NCI-H2107 (cell line): ENCODE measurements around the gene CXCL14.

Source experiments
- DNase-seq: peaks from one replicate; lab custom pipeline; 2025; lab: John Stamatoyannopoulos, UW

CXCL14 gene

DNA sequence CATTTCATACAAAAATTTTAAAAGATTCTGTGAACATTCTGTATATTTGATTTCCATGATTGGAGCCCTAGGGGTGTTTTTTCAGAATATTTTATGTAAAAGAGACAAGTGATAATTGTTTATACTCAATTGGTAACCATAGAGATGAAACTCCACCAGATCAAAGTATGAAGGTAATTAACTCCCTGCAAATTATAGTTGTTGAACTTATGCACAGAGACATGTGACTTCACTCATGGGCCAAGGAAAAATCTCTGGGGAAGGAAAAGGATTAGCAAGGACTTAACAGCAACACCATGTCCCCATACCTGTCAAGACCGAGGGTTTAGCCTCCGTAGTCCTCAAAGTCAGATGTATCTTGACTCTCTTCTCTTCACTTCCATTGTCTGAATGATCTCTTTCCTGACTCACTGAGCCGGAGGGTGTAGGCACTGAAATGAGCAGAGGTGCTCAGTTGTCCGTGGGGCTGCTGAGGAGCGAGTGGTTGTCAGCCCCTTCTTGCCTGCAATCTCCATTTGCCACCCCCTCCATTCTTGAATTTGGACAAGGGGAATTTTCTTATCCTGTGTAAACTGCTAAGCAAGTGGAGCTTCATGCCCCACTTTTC is 17.5 kb upstream of the CXCL14 start:
- DNase-seq = no peak

DNA sequence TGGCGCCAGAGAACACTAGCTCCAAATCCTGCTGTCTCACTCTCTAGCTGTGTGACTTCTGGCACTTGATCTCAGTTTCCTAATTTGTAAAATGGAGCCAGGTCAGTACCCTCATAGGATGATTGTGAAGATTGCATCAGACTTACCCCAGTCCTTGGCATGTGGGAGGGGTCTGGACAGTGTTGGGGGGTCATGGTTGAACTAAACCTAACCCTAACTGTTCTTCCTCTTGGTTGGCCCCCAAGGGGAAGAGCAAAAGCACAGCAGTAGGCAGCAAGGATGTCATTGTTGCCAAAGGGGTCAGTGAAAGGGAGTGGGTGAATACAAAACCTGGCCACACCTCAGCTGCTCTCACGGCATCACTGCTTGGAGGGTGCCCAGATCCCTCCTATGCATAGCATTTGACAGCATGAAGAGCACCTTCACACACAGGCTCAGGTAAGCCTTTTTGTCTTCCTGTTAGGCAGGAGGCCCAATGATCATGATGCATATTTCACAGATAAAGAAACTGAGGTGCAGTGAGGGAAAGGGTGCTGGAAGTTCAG is 15.7 kb upstream of the CXCL14 start:
- no peak for DNase-seq

DNA sequence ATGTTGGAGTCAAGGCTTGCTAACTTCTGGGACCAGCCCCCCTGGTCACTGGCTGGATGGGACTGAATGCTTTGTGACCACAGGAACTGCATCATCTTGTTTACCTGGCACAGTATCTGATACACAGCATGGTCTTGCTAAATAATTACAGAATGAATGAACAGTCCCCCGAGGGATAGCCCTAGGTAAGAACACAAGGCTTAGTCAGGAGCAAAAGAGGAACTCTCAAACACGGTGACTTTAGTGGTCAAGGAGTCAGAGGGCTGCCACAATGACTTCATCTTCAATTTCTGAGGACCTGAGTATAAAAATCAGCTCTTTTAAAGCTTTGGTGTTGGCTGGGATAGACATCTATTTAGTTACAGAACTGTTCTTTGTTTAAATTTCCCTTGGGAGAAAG is 15.1 kb upstream of the CXCL14 start:
- no peak for DNase-seq

DNA sequence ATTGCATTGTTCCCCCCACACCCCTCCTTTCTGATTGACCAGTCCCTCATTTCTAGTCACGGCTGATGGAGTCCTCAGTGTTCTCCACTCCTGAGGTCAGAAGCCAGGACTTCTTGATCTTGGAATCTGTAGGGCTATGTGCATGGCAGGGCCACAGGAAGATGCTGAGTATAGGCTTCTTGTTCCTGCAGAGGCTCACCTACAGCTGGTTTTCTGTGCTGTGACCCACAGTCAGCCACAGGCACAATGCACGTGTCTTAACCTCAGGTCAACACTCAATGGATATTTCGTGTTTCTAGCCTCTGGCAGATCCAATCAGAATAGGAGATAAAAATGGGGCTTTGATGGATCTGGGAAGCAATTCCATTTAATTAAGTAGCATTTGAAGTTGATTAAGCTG is 14.3 kb upstream of the CXCL14 start:
- DNase-seq = no peak

DNA sequence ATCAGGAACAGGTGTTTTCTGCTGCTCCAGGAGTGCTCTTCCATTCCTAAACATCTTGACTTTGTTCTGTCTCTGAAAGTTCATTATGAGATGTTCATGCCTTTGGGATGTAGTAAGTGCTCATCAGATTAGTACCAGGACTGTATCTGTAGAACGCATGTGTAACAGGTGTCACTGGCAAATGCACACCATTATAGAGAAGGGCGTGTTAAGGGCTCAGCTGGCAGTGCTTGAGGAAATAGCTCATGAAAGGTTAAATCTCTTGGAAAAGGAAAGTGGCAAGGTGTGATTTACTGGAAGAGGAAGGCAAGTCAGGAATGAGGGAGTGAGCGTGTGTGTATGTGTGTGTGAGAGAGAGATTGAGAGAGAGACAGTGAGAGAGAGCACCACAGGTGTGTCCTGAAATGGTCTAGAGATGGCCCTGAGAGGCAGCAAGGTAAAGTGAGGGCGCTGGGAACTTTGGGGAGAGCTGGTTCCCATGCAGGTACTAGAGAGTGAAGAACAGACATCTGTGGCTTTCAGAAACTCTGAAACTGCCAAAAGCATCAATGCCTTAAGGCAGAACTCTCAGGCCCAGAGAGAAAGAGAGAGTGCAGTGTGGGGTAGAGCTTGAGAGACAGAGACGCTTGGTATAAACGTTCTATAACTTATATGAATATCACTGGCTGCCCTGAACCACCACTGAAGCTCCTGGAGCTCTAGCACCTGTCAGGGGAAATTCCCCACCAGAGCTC is 13.7 kb upstream of the CXCL14 start:
- DNase-seq = no peak

DNA sequence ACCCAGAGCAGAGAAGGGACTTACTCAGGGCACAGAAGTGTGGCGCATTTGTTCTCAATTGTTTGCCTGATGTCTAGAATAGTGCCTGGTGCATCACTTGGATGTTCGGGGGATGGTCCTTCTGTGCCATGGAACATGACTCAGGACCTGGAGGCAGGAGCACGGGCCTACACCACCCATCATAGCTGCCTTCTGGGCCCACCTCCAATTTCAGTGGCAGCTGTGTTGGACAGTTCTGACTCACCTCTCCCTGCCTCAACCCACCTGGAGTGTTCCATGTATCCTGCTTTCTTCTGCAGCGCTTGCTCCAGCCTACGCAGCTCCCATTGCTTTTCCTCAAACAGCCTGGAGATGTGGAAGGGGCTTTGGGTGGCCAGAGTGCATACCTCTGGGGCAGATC is 12.5 kb upstream of the CXCL14 start:
- no peak for DNase-seq

DNA sequence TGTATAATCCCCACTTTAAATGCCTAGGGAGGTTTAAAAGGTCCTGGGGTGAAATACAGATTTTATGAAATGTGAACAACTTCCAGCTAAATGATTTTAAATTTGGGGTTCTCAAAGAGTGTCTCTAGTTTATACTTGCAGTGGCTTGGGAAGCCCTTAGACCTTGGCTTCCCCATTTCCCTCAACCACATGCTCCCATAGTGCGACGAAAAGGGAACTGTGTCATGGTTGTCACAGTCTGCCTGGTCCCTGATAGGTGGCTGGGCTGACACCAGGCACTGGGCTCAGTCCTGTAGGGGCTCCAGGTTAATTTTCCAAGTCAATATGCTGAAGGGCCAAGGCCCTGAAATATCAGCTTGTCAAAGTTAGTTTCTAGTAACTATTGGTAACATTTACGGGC is 10.4 kb upstream of the CXCL14 start:
- DNase-seq = no peak

DNA sequence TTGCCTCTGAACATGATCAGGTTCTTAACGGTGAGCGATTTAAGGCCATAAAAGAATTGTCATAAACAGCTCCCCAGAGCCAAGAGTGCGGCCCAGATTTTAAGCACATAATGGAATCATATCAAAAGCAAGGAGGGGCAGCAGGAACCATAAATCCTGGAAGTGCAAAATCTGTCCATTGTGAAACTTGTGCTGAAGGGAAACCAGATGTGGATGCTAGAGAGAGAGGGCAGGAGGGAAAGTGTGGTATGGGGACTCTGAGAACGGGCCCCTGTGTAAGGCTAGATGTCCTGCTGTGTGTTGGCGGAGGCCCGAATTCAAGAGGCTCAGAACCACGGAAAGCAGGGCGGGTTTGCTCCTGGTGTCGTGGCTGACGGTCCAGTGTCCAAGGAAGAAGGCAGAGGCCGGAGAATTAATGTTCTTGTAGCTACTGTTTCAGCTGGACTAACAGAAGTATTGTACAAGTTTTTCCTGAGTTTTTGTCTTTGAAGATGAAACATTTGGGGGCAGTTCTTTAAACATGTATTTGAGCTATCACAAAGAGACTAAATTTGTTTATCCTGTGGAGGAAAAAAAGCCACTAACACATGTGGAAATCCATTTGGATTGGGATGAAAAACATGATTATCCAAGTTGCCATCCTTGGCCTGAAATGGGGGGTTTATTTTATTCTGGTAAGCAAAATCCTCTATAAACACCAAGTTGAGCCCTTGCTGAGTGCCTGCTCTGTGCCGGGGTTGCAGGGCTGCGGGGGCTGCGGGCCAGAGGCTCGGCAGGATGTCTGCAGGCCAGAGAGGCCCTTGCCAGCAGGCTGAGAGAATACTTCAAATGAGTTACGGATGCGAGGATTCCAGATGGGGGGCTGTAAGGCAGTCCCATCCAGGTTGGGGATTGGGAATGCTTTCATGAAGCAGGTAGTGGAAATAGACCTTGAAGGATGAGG is 9.2 kb upstream of the CXCL14 start:
- DNase-seq = no peak

DNA sequence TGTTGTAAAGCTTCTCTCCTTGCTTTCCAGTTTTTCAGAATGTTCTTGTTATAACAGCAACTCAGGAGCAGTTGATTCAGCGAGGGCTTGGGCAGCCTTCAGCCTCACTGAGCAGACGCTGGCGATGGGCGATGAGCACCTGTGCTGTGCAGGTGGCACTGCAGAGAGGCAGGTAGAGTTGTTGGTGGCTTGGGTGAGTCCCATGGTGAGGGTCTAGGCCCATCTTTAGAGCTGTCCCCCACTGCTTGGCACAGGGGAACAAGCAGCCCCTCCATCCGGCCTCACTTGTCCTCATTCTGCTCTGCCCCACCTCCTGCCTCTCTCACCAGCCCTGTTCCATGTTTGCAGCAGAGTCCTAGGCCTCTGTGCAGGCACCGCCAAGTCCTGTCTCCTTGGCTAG is 6.1 kb upstream of the CXCL14 start:
- DNase-seq = no peak

DNA sequence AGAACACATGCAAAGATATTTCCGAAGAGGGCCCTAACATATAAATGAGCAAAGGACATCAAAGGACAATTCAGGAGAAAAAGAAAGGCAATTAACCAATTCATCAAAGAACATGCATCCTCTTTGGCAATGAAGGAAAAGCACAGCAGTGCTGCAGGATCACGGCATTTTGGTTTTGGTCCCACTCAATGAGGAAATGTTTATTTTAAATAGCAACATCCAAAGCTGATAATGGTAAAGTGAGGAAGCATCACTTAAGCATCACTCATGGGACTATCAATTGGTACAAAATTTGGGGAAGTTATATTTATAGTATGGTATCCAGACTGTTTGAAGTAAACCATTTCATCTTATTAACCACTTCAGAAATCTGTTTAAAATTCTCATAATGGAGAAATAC is 5.5 kb upstream of the CXCL14 start:
- DNase-seq = no peak

DNA sequence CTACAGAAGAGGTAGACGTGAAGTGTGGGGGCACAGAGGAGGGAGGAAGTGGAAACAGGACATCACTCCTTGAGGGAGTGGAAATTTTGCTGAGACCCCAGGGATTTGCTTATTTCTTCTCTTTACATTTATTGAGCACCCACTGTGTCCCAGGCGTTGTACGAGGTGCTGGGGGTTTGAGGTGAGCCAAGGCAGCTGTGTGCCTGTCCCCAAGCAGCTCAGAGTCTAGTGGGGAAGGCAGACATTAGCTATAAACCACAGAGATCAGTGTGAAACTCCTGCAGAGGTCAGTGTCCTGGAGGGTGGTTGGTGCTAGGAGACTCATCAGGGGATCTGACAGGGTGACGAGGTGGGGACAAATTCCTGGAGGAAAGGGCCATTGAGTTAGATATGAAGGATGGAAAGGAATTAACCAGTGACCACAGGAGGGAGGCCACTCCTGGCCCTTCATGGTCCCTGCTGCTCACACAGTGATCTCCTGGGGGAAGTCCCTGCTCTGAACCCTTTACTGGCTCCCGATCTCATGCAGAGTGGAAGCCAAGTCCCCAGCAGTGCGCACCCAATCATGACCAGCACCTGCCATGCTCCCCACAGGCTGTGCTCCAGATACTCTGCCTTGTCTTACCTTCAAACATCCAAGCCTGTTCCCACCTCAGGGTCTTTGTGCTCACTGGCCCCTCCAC is 3.4 kb upstream of the CXCL14 start:
- DNase-seq = no peak

DNA sequence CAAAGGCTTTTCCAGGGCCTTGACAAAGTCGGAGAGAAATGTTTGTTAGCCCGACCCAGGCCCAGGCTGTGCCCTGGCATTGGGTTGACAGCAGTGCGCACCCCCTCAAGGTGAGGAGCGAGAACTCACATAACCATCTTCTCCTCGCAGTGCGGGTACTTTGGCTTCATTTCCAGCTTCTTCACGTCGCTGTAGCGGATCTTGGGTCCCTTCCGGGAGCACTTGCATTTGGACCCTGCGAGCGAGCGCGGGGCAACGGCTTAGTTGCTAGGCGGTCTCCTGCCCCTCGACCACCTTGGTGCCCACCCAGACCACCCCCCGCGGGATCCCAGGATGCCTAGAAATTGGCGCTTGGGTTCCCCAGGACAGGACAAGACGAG is 496 bp downstream of the CXCL14 start:
- DNase-seq = no peak

DNA sequence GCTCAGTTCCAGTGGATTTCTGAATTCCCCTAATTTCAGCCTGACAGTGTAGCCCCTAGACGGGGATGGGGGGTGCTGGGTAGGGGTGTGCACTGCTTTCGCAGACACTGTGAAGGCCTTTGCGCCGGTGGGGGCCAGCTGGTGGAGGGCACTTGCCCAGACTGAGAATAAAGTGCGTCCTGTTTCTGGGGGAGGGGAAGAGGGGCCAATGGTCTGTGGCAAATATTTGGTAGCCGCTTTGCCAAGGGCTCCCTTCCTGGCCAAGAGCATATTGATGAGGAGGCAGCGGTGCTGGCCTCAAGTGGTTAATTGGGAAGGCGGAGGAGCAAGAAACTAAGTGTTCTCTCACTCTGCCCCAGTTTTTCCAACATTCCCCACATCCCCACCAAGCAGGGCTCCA is 1.4 kb downstream of the CXCL14 start:
- no peak for DNase-seq

DNA sequence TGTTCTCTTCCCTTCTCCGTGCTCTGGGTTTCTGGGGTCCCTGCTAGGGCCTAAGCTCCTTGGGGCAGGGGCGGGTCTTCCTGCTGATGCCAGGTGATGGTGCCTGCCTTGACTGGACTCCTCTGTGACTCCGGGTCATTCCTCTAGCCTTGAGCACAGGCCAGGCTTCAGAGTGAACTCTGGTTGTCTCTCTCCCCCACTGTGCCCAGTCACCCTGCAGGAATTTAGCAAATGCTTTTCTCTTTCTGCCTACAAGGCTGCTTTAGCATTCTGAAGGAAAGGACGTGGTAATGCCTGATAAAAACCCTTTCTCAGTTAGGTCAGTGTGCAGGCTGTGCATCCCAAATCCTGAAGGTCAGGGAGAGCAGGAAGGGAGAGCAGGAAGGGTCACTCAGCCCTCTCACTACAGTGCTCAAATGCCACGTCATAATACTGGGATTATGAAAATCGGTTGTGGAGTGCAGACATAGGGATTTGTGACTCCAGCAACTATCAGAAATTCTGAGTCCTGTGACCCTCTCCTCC is 2.7 kb downstream of the CXCL14 start:
- DNase-seq = no peak

DNA sequence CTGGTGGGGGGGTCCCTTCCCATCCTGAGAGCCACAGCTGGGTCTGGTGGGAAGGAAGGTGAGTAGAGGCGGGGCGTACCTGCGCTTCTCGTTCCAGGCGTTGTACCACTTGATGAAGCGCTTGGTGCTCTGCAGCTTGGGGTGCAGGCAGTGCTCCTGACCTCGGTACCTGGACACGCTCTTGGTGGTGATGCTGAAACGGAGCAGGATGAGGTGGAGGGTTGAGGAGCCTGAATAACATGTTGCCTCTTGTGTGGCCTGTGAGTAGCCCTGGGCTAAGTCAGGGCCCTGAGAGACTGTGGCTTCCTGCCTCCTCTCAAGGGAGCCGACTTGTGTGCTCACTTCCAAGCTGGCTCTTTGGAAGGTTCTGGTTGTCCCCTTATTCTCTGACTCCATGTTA is 4.3 kb downstream of the CXCL14 start:
- DNase-seq = no peak

DNA sequence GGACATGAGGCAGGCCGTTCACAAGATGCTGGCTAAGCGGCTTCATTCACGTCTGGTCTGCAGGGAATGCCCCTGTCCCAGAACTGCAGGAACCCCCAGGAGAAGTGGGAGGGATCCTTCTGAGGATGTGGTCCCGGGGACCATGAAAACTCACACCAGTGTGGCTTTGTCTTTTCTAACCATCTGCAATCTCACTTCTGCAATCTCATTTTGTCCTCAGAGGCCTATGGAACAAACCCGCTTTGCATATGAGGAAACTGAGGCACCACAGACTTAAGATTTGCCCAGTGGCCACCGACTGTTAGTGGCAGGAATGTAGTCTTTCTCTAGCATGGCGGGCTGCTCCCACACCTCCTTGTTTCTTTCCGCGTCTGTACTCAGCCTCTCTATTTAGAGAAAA is 6.9 kb downstream of the CXCL14 start:
- DNase-seq = no peak

DNA sequence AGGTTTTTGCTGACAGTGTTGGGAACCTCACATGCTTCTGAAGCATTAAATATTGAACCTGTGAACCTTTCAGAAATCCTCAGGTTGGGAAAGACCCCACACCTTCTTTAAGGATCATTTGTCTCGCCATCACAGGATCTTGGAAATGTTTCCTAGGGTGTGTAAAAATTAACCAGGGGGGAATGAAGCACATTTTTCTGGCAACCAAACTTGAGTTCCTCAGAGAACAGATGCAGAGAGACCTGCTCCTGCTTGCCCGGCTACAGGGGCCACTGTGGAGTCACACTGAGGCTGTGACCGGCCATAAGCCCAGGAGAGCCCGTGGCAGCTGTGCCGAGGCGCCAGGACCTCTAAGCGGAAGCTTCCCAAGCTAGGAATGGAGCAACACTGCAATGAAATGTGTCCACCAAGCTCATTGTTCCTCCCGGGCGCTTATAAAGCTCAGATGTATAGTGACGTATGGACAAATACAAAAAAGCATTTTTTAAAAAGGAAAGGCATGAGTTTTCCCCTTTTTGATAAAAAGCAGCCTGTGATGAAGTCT is 7.7 kb downstream of the CXCL14 start:
- no peak for DNase-seq

DNA sequence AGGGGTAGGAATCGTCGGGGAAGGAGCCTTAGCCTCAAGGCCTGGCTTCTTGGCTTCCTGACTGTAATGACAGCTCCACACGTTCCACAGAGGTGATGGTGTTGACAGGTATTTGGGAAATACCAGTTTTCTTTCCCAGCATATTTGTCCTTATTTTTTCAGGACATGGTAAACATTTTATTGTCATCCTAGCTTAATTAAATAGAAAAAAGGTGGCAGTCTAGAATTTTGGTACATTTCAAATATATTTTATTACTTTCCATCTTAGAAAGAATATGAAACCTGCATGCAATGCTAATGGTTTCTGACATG is 8.4 kb downstream of the CXCL14 start:
- no peak for DNase-seq

DNA sequence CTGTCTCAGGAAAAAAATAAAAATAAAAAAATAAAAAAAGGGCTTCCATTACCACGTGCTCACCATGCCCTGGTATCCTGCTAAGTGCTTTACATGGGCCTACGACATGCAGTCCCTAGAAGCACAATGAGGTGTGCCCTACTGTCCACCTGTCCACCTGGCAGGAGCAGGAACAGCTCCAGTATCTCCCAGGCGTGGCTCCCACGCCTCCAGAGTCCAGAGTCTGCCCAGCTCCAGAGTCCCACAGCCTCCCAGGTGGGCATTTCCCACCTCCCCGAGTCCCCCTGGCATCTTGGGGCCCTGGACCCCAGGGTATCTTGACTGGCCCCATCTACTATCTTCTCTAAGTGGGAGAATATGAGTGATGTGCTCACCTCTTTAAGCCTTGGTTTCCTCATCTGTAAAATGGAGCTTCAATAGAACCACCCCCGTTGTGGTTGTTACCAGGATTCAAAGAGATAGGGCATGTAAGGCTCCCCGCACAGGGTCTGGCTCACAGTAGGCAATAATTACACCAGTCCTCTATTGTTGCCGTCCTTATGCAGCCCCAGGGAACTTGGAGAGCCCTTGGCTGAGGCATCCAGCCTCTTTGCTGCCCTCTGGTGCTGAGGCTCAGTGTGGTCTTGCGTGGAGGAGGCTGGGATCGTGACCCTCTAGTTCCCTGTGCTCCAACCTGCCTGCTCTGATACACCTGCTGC is 8.9 kb downstream of the CXCL14 start:
- no peak for DNase-seq

DNA sequence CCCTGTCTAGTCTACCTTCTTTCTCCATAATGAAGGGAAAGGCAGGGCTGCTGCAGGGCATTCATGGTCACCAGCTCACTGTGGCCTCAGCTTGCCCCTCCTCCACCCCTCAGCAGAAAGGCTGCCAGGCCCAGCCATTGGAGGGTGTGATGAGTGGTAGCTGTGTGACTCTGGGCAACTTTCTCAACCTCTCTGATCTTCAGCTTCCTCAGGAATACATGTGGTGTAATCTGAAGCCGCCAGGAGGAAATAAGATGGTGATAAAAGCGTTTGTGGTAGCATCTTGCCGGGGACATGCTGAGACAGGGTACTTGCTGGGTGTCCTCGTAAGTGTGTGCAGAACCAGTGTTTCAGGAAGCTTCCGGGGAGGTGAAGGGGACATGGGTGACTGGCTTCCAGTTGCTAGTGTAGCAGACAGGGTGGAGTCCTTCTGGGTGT is 9.8 kb downstream of the CXCL14 start:
- DNase-seq = no peak

DNA sequence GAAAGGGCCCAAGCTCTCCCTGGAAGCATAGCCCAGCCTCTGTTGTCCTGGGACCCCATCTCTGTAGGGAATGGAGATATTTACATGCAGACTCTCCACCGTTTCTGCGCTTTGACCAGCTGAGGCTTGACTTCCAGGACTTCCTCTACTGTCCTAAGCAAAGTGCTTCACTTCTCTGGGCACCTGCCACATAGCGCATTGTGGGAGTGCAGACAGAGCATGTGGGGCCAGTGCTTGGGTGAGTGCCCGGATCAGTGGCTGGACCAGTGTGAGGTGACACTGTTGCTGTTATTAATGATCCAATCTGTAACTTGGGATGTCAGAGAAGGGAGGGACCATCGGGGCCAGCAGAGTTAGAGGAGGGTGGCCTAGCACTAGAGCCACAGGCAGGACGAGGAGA is 10.5 kb downstream of the CXCL14 start:
- no peak for DNase-seq
